ENCODE results near the gene VSTM2B.

The VSTM2B gene

DNA sequence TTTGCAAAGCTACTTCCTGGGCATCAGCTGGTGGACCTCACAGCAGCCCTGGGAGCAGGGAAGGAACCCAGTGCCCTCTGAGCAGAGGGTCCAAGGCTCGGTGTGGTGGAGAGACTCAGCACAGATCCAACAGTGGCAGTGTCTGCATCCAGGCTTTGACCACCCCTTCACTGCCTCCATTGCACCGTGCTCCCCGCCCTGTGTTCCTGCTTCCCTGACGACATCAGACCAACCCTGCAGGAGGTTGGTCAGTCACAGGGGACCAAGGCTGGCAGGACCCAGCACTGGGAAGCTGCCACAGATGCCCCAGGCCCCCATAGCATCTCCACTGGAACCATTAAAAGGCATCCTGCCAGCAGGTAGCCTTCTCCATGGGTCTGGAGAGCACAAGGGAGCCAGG, 7.8 kb upstream of the VSTM2B start:
- no peaks in the 10 kb centered on the region for H3K9me3 ChIP-seq (replicated peaks; ENCODE audit: insufficient read depth, low read length)
- H3K9me2 ChIP-seq (replicated peaks; ENCODE audit: insufficient read depth, low read length): no peaks in the 10 kb centered on the region
- no peak overlapping the region for H3K4me3 ChIP-seq (ENCODE audit: low read length)
- no peak overlapping the region for H2AFZ ChIP-seq (ENCODE audit: low read length)
- H3F3A ChIP-seq (ENCODE audit: insufficient read depth, low read length): no peaks in the 10 kb centered on the region
- no peaks in the 10 kb centered on the region for H3K4me1 ChIP-seq (ENCODE audit: low read length)
- no peak overlapping the region for H3K4me2 ChIP-seq (ENCODE audit: low read depth, low read length)
- no peak for DNase-seq
- H3K79me2 ChIP-seq (ENCODE audit: low read length): no peaks in the 10 kb centered on the region
- H4K20me1 ChIP-seq (ENCODE audit: insufficient read depth, low read length): no peaks in the 10 kb centered on the region
- no peak overlapping the region for H3K9ac ChIP-seq (ENCODE audit: low read length)
- H3K36me3 ChIP-seq (replicated peaks; ENCODE audit: insufficient read depth, low read length): no peaks in the 10 kb centered on the region
- TF ChIP-seq EZH2phosphoT487 (IDR thresholded peaks at IDR 0.05; ENCODE audit: low read length) (no peak), EZH2 (optimal IDR thresholded peaks at IDR 0.05; ENCODE audit: low read depth, low read length) (no peak)
- TF ChIP-seq, protein P1, sequence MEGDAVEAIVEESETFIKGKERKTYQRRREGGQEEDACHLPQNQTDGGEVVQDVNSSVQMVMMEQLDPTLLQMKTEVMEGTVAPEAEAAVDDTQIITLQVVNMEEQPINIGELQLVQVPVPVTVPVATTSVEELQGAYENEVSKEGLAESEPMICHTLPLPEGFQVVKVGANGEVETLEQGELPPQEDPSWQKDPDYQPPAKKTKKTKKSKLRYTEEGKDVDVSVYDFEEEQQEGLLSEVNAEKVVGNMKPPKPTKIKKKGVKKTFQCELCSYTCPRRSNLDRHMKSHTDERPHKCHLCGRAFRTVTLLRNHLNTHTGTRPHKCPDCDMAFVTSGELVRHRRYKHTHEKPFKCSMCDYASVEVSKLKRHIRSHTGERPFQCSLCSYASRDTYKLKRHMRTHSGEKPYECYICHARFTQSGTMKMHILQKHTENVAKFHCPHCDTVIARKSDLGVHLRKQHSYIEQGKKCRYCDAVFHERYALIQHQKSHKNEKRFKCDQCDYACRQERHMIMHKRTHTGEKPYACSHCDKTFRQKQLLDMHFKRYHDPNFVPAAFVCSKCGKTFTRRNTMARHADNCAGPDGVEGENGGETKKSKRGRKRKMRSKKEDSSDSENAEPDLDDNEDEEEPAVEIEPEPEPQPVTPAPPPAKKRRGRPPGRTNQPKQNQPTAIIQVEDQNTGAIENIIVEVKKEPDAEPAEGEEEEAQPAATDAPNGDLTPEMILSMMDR (IDR thresholded peaks at IDR 0.05; ENCODE audit: low read length): no peak
- H3K27me3 ChIP-seq (replicated peaks; ENCODE audit: insufficient read depth, low read length): peaks cover 18% of the 10 kb centered on the region; the same call in 1 of the 2 replicates
- no peak overlapping the region for H3K27ac ChIP-seq (ENCODE audit: low read length)

GRCh38 chr19:29519146-29519545, 6.6 kb upstream of the VSTM2B start:
- Histone ChIP-seq H3K9me2 (replicated peaks; ENCODE audit: insufficient read depth, low read length) (no peaks in the 10 kb centered on the region), H3K79me2 (ENCODE audit: low read length) (no peaks in the 10 kb centered on the region), H3K9me3 (replicated peaks; ENCODE audit: insufficient read depth, low read length) (no peaks in the 10 kb centered on the region), H3K4me2 (ENCODE audit: low read depth, low read length) (no peak overlapping the region), H3F3A (ENCODE audit: insufficient read depth, low read length) (no peaks in the 10 kb centered on the region), H3K36me3 (replicated peaks; ENCODE audit: insufficient read depth, low read length) (no peaks in the 10 kb centered on the region), H3K27ac (ENCODE audit: low read length) (no peak overlapping the region), H2AFZ (ENCODE audit: low read length) (no peak overlapping the region), H3K9ac (ENCODE audit: low read length) (no peak overlapping the region), H4K20me1 (ENCODE audit: insufficient read depth, low read length) (no peaks in the 10 kb centered on the region), H3K4me1 (ENCODE audit: low read length) (no peaks in the 10 kb centered on the region), H3K27me3 (replicated peaks; ENCODE audit: insufficient read depth, low read length) (peaks cover 24% of the 10 kb centered on the region; the same call in 1 of the 2 replicates), H3K4me3 (ENCODE audit: low read length) (no peak overlapping the region)
- DNase-seq: no peak
- TF ChIP-seq EZH2phosphoT487 (IDR thresholded peaks at IDR 0.05; ENCODE audit: low read length) (no peak), EZH2 (optimal IDR thresholded peaks at IDR 0.05; ENCODE audit: low read depth, low read length) (no peak)
- TF ChIP-seq, protein P1 (IDR thresholded peaks at IDR 0.05; ENCODE audit: low read length): no peak

DNA sequence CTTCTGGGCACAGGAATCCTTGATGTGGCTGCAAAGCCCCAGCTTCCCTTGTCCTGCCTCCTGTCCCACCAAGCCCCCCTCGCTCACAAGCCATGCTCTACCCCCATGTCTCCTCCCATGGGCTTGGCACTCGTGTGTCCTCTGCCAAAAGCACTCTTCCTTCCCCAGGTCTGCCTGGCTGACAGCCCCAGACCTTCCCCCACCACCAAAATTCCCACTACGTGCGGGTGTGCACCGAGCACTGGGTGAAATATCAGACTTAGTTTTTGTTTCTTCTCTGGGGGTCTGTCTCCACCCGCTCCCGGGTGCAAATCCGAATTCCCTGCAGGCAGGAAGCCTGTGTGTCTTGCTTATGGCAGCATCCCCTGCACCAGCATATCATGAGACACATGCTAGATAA, 5.9 kb upstream of the VSTM2B start:
- H3K9me2 ChIP-seq (replicated peaks; ENCODE audit: insufficient read depth, low read length): no peaks in the 10 kb centered on the region
- TF ChIP-seq, protein P1 (IDR thresholded peaks at IDR 0.05; ENCODE audit: low read length): no peak
- no peak for TF ChIP-seq EZH2 (optimal IDR thresholded peaks at IDR 0.05; ENCODE audit: low read depth, low read length)
- TF ChIP-seq EZH2phosphoT487 (IDR thresholded peaks at IDR 0.05; ENCODE audit: low read length): no peak

More for the DNA sequence above, 5.9 kb upstream of the VSTM2B start:
- no peaks in the 10 kb centered on the region for H4K20me1 ChIP-seq (ENCODE audit: insufficient read depth, low read length)
- no peak overlapping the region for H3K4me2 ChIP-seq (ENCODE audit: low read depth, low read length)
- H3K79me2 ChIP-seq (ENCODE audit: low read length): no peaks in the 10 kb centered on the region
- H3K9me3 ChIP-seq (replicated peaks; ENCODE audit: insufficient read depth, low read length): no peaks in the 10 kb centered on the region
- no peak overlapping the region for H3K9ac ChIP-seq (ENCODE audit: low read length)
- no peak for DNase-seq
- no peak overlapping the region for H3K4me3 ChIP-seq (ENCODE audit: low read length)
- H3K27me3 ChIP-seq (replicated peaks; ENCODE audit: insufficient read depth, low read length): peaks cover 24% of the 10 kb centered on the region
- no peaks in the 10 kb centered on the region for H3K4me1 ChIP-seq (ENCODE audit: low read length)
- no peaks in the 10 kb centered on the region for H3K36me3 ChIP-seq (replicated peaks; ENCODE audit: insufficient read depth, low read length)
- no peak overlapping the region for H2AFZ ChIP-seq (ENCODE audit: low read length)
- no peaks in the 10 kb centered on the region for H3F3A ChIP-seq (ENCODE audit: insufficient read depth, low read length)
- H3K27ac ChIP-seq (ENCODE audit: low read length): no peak overlapping the region
